ENCODE data around the gene SIT1.

SIT1 gene

GRCh38 chr9:35603986-35604577, 46.6 kb downstream of the SIT1 start:
- H3K27ac ChIP-seq (ENCODE audit: low read depth, low read length): peak overlapping the region; percentile 76

GRCh38 chr9:35603506-35603985, 47.2 kb downstream of the SIT1 start:
- Histone ChIP-seq H3K27ac (ENCODE audit: low read depth, low read length) (peak overlapping the region; percentile 76), H3K4me1 (ENCODE audit: control insufficient read depth, insufficient read depth, low read length) (peaks cover 20% of the 10 kb centered on the region; the same call in 1 of the 2 replicates), H3K9ac (ENCODE audit: low read depth, low read length) (peak overlapping the region; percentile 39), H3K9me3 (ENCODE audit: control insufficient read depth, insufficient read depth, low read length) (no peaks in the 10 kb centered on the region), H3K4me3 (ENCODE audit: low read depth, low read length) (peak overlapping the region; percentile 61), H3K27me3 (ENCODE audit: control insufficient read depth, insufficient read depth, low read length) (no peaks in the 10 kb centered on the region), H3K36me3 (ENCODE audit: control insufficient read depth, insufficient read depth, low read length) (peaks cover 13% of the 10 kb centered on the region)

More at GRCh38 chr9:35603986-35604577, 46.6 kb downstream of the SIT1 start:
- H3K9me3 ChIP-seq (ENCODE audit: control insufficient read depth, insufficient read depth, low read length): no peaks in the 10 kb centered on the region
- H3K27me3 ChIP-seq (ENCODE audit: control insufficient read depth, insufficient read depth, low read length): no peaks in the 10 kb centered on the region
- H3K4me1 ChIP-seq (ENCODE audit: control insufficient read depth, insufficient read depth, low read length): peaks cover 17% of the 10 kb centered on the region; the same call in 1 of the 2 replicates
- peak overlapping the region; percentile 77 for H3K4me3 ChIP-seq (ENCODE audit: low read depth, low read length)
- H3K9ac ChIP-seq (ENCODE audit: low read depth, low read length): peak overlapping the region; percentile 39
- H3K36me3 ChIP-seq (ENCODE audit: control insufficient read depth, insufficient read depth, low read length): peaks cover 19% of the 10 kb centered on the region

- H3K27me3 ChIP-seq (ENCODE audit: control insufficient read depth, insufficient read depth, low read length): no peaks in the 10 kb centered on the region
- peaks cover 20% of the 10 kb centered on the region; the same call in 1 of the 2 replicates for H3K4me1 ChIP-seq (ENCODE audit: control insufficient read depth, insufficient read depth, low read length)
- no peaks in the 10 kb centered on the region for H3K36me3 ChIP-seq (ENCODE audit: control insufficient read depth, insufficient read depth, low read length)
- H3K9ac ChIP-seq (ENCODE audit: low read depth, low read length): no peak overlapping the region
- no peak overlapping the region for H3K27ac ChIP-seq (ENCODE audit: low read depth, low read length)
- H3K4me3 ChIP-seq (ENCODE audit: low read depth, low read length): no peak overlapping the region
- no peaks in the 10 kb centered on the region for H3K9me3 ChIP-seq (ENCODE audit: control insufficient read depth, insufficient read depth, low read length)
Observed at GRCh38 chr9:35599763-35600604, 50.7 kb downstream of the SIT1 start.
